ENCODE data around the gene ERFE. TPM values are rescaled to one million over a fixed set of nuclear protein-coding genes. Genes with fewer than 3 reads are reported as not detected.

ERFE gene
- total and polyA plus RNA-seq, 2 of the 13 experiments (the other 11 are each of a cell fraction or from before 2014, with no cell fraction given): 0.09 TPM; not detected in 1

DNA sequence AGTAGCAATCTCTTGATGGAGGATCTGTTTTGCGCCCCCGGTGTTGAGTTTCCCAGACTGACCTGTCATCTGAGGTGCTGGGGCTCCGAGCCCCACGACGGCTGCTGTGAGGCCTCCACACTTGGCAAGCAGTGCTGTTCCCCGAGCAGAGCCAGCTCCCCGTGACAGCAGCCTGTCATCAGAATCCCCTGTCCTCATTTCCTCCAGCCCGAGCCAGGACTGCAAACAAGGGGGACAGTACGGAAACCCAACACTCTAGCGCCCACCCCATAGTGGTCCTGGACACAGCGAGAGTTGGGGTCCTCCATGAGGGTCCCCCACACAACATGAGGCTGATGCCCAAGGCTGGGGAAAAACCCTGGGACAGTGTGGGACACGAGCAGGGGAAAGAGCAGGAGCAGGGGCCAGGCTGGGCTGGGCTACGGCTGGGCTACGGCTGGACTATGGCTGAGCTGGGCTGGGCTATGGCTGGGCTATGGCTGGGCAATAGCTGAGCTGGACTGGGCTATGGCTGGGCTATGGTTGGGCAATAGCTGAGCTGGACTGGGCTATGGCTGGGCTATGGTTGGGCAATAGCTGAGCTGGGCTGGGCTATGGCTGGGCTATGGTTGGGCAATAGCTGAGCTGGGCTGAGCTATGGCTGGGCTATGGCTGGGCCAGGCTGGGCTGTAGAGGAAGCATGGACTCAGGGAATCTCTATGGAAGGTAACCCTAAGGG lies 21.8 kb upstream of the ERFE start (continued):
- no peak for TF ChIP-seq ZNF496 (CRISPR knock-in tag; IDR thresholded peaks at IDR 0.05; ENCODE audit: insufficient replicate concordance)
- TF ChIP-seq CCDC6 (CRISPR knock-in tag; IDR thresholded peaks at IDR 0.05): peak; percentile 70; the same call in 1 of the 2 replicates
- TF ChIP-seq PRDM10 (CRISPR knock-in tag; IDR thresholded peaks at IDR 0.05; ENCODE audit: low read depth): no peak
- TF ChIP-seq XRCC5 (optimal IDR thresholded peaks at IDR 0.05; ENCODE audit: low read length): peak; percentile 62
- no peak for TF ChIP-seq ZSCAN25 (CRISPR knock-in tag; IDR thresholded peaks at IDR 0.05)
- no peak for TF ChIP-seq ZBTB7B (CRISPR knock-in tag; IDR thresholded peaks at IDR 0.05)
- TF ChIP-seq ZBTB21 (CRISPR knock-in tag; IDR thresholded peaks at IDR 0.05): no peak
- TF ChIP-seq CEBPB (IDR thresholded peaks at IDR 0.05; ENCODE audit: borderline replicate concordance, low read depth, low read length): peak; percentile 100
- TF ChIP-seq PHB2 (IDR thresholded peaks at IDR 0.05; ENCODE audit: partially characterized antibody): no peak
- peak; percentile 60 for TF ChIP-seq ZNF687 (CRISPR knock-in tag; IDR thresholded peaks at IDR 0.05)
- TF ChIP-seq, protein P1, sequence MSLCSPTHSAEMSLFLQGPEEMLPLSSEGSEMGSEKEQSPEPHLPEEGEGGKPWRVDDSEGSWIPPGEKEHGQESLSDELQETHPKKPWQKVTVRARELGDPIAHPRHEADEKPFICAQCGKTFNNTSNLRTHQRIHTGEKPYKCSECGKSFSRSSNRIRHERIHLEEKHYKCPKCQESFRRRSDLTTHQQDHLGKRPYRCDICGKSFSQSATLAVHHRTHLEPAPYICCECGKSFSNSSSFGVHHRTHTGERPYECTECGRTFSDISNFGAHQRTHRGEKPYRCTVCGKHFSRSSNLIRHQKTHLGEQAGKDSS (CRISPR knock-in tag; IDR thresholded peaks at IDR 0.05; ENCODE audit: borderline replicate concordance, low read depth): no peak
- no peak; the same call in 1 of the 2 replicates for TF ChIP-seq ZNF746 (CRISPR knock-in tag; IDR thresholded peaks at IDR 0.05)
- no peak for TF ChIP-seq TBX3 (IDR thresholded peaks at IDR 0.05; ENCODE audit: borderline replicate concordance)
- peak; percentile 24; the same call in 1 of the 2 replicates for TF ChIP-seq ZNF343 (CRISPR knock-in tag; IDR thresholded peaks at IDR 0.05)
- TF ChIP-seq POLR2AphosphoS2 (IDR thresholded peaks at IDR 0.05; ENCODE audit: low read depth, low read length): no peak
- TF ChIP-seq, protein P2, sequence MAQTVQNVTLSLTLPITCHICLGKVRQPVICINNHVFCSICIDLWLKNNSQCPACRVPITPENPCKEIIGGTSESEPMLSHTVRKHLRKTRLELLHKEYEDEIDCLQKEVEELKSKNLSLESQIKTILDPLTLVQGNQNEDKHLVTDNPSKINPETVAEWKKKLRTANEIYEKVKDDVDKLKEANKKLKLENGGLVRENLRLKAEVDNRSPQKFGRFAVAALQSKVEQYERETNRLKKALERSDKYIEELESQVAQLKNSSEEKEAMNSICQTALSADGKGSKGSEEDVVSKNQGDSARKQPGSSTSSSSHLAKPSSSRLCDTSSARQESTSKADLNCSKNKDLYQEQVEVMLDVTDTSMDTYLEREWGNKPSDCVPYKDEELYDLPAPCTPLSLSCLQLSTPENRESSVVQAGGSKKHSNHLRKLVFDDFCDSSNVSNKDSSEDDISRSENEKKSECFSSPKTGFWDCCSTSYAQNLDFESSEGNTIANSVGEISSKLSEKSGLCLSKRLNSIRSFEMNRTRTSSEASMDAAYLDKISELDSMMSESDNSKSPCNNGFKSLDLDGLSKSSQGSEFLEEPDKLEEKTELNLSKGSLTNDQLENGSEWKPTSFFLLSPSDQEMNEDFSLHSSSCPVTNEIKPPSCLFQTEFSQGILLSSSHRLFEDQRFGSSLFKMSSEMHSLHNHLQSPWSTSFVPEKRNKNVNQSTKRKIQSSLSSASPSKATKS (CRISPR knock-in tag; IDR thresholded peaks at IDR 0.05): no peak

All from HepG2 (cell line).